HepG2 (cell line): Measurements from ENCODE around the gene SLC1A6. TPM values are rescaled to one million over a fixed set of nuclear protein-coding genes. Genes with fewer than 3 reads are reported as not detected.

Experiments used
- ATAC-seq: fragments of 200-7000 bp; cut with Tn5 transposase; 3 replicates; pipeline ENCODE4 v1.9.1; 2020; ENCODE audit warnings: mild to moderate bottlenecking, moderate library complexity
- BruUV-seq: library from RNA; stranded (reverse); fragments of 400-500 nt; replicated peaks from 2 replicates; lab custom pipeline; 2021; lab: Mats Ljungman, UMichigan
- CTCF ChIA-PET: fragments of 300-600 bp; formaldehyde crosslinking; extraction: SDS; loops from one replicate; lab custom pipeline; 2021; ENCODE audit warnings: low total read pairs, inconsistent platforms, low intra/inter-chr PET ratio; lab: Yijun Ruan, JAX
- POLR2A ChIA-PET: fragments of 350-600 bp; sonication (Branson Sonifier 250); formaldehyde crosslinking; loops from one replicate; lab custom pipeline; 2020; ENCODE audit warnings: antibody characterized with exemption, inconsistent platforms; lab: Yijun Ruan, JAX
- DNase-seq: peaks from one replicate; pipeline ENCODE4 v3.0.0-alpha.2; 2015; ENCODE audit warnings: low spot score
- FAIRE-seq: peaks from 3 replicates; lab custom pipeline; 2011; peaks lifted over from hg19 to GRCh38; lab: Jason Lieb, UNC
- H2AFZ ChIP-seq: one replicate; pipeline ENCODE4 v1.6.1; 2011; ENCODE audit warnings: low read length, inconsistent platforms
- H3K27ac ChIP-seq: fragments of 300-600 bp; 3 replicates; pipeline ENCODE4 v1.8.0; 2011; ENCODE audit warnings: mixed run types, mild to moderate bottlenecking, mixed read lengths, low read length, inconsistent platforms; ENCODE audit not compliant: insufficient read depth; ENCODE audit errors: extremely low read length
- H3K27me3 ChIP-seq, 2 experiments: fragments of 200-600 bp in 1 of 2; 2 replicates in 1 of 2; 3 replicates in 1 of 2; pipeline versions ENCODE4 v1.6.0 to v1.8.0; 2011; ENCODE audit warnings: low read length in 2 of 2, mild to moderate bottlenecking in 2 of 2, moderate library complexity in 2 of 2, inconsistent platforms in 1 of 2; ENCODE audit not compliant: insufficient read depth in 2 of 2, control insufficient read depth in 1 of 2
- H3K36me3 ChIP-seq, 2 experiments: fragments of 200-600 bp in 1 of 2; replicated peaks in 1 of 2; 2 replicates in 1 of 2; 3 replicates in 1 of 2; pipeline versions ENCODE4 v1.5.1 to v1.8.0; 2011; ENCODE audit warnings: low read length in 2 of 2, inconsistent platforms in 1 of 2; ENCODE audit not compliant: insufficient read depth in 2 of 2, control insufficient read depth in 1 of 2
- H3K4me1 ChIP-seq: 2 replicates; pipeline ENCODE4 v1.5.1; 2012; ENCODE audit warnings: low read length, inconsistent platforms; ENCODE audit not compliant: insufficient read depth
- H3K4me2 ChIP-seq: 2 replicates; pipeline ENCODE4 v1.6.0; 2011; ENCODE audit warnings: low read depth, low read length, inconsistent platforms
- H3K4me3 ChIP-seq, 3 experiments: fragments of 200-600 bp in 1 of 3; sonication (generic), shearing (Covaris generic) in 1 of 3; replicated peaks in 1 of 3; 2 replicates each; pipeline ENCODE4 v1.5.1; 2011 to 2016; ENCODE audit warnings: low read length in 3 of 3, inconsistent platforms in 2 of 3, low read depth in 2 of 3, mild to moderate bottlenecking in 2 of 3, control low read depth in 1 of 3, mixed read lengths in 1 of 3; ENCODE audit not compliant: insufficient read depth in 1 of 3
- H3K79me2 ChIP-seq: one replicate; pipeline ENCODE4 v1.6.1; 2011; ENCODE audit warnings: low read length, inconsistent platforms; ENCODE audit not compliant: insufficient read depth
- H3K9ac ChIP-seq: 2 replicates; pipeline ENCODE4 v1.6.0; 2011; ENCODE audit warnings: mild to moderate bottlenecking, low read depth, low read length, inconsistent platforms; ENCODE audit not compliant: insufficient read depth
- H3K9me3 ChIP-seq: 2 replicates; pipeline ENCODE4 v1.5.1; 2012; ENCODE audit warnings: mild to moderate bottlenecking, low read length
- H4K20me1 ChIP-seq: 2 replicates; pipeline ENCODE4 v1.6.0; 2011; ENCODE audit warnings: inconsistent platforms, mild to moderate bottlenecking, low read length, moderate library complexity; ENCODE audit not compliant: insufficient read depth
- AGO2 ChIP-seq: fragments of 200-400 bp; formaldehyde crosslinking; optimal IDR thresholded peaks from 2 replicates; pipeline ENCODE3; 2017; ENCODE audit warnings: mild to moderate bottlenecking, low read depth, low read length, moderate library complexity
- DR1 ChIP-seq: sonication (generic); formaldehyde crosslinking; IDR thresholded peaks from 2 replicates; pipeline ENCODE4 v1.8.0; 2021; ENCODE audit warnings: mild to moderate bottlenecking, missing genetic modification reagents, inconsistent platforms
- KDM3A ChIP-seq: IDR thresholded peaks from 2 replicates; pipeline ENCODE4 v1.6.1; 2018; ENCODE audit warnings: low read depth, missing compliant biosample characterization
- KLF13 ChIP-seq: sonication (generic); formaldehyde crosslinking; IDR thresholded peaks from 2 replicates; pipeline ENCODE4 v1.4.0; 2020; ENCODE audit warnings: mild to moderate bottlenecking, missing genetic modification reagents
- MAFG ChIP-seq: sonication (generic); formaldehyde crosslinking; IDR thresholded peaks from 2 replicates; pipeline ENCODE4 v1.5.1; 2020; ENCODE audit warnings: mild to moderate bottlenecking, missing genetic modification reagents
- REXO4 ChIP-seq: sonication (generic); formaldehyde crosslinking; IDR thresholded peaks from 2 replicates; pipeline ENCODE4 v1.8.0; 2022; ENCODE audit warnings: missing genetic modification reagents, mild to moderate bottlenecking, borderline replicate concordance
- SMARCC2 ChIP-seq: fragments of 450-650 bp; IDR thresholded peaks from 2 replicates; pipeline ENCODE4 v1.6.1; 2017; ENCODE audit warnings: antibody characterized with exemption, mild to moderate bottlenecking
- STAG1 ChIP-seq: sonication (generic); formaldehyde crosslinking; IDR thresholded peaks from 2 replicates; pipeline ENCODE4 v1.4.0; 2020; ENCODE audit warnings: missing genetic modification reagents
- TARDBP ChIP-seq: sonication (generic); formaldehyde crosslinking; IDR thresholded peaks from 2 replicates; pipeline ENCODE4 v1.8.0; 2022; ENCODE audit warnings: mild to moderate bottlenecking, missing genetic modification reagents
- TBX3 ChIP-seq: fragments of 450-650 bp; IDR thresholded peaks from 2 replicates; pipeline ENCODE4 v1.6.1; 2017; ENCODE audit warnings: antibody characterized with exemption, mild to moderate bottlenecking, inconsistent platforms, borderline replicate concordance
- U2AF1 ChIP-seq: fragments of 200-400 bp; formaldehyde crosslinking; optimal IDR thresholded peaks from 2 replicates; pipeline ENCODE3; 2017; ENCODE audit warnings: mild to moderate bottlenecking, low read depth, low read length
- ZBTB40 ChIP-seq, 2 experiments: fragments of 450-650 bp in 1 of 2; sonication (generic) in 1 of 2; formaldehyde crosslinking in 1 of 2; IDR thresholded peaks; 2 replicates each; pipeline versions ENCODE4 v1.6.1 to v1.8.0; 2016 to 2022; ENCODE audit warnings: antibody characterized with exemption in 1 of 2, mild to moderate bottlenecking in 1 of 2, missing genetic modification reagents in 1 of 2
- ZNF12 ChIP-seq: sonication (generic); formaldehyde crosslinking; IDR thresholded peaks from 2 replicates; pipeline ENCODE4 v1.5.0; 2020; ENCODE audit warnings: missing genetic modification reagents
- ZNF180 ChIP-seq: sonication (generic); formaldehyde crosslinking; IDR thresholded peaks from 2 replicates; pipeline ENCODE4 v1.4.0; 2020; ENCODE audit warnings: low read depth, missing genetic modification reagents, borderline replicate concordance
- ZNF280B ChIP-seq: sonication (generic); formaldehyde crosslinking; IDR thresholded peaks from 2 replicates; pipeline ENCODE4 v1.5.0; 2020; ENCODE audit warnings: missing genetic modification reagents, mild to moderate bottlenecking, borderline replicate concordance
- WGBS: methylation state at CpG from one replicate; pipeline ENCODE4 v1.1.6; 2017; ENCODE audit warnings: low lambda C conversion rate; 5-methylcytosine and 5-hydroxymethylcytosine counted together
- in situ Hi-C: cut with HindIII; loops from 2 replicates; pipeline ENCODE4 v1.10.0; 2017; ENCODE audit warnings: low pct_unique_long_range_greater_than_20kb; ENCODE audit not compliant: extremely low pct_ligation_motif_present
- intact Hi-C: fragments of 100-400 bp; cut with micrococcal nuclease; formaldehyde crosslinking; loops from one replicate; pipeline ENCODE4 v1.10.0; 2022; ENCODE audit not compliant: unreplicated experiment
- polyA plus RNA-seq, 8 experiments: library from polyadenylated mRNA; depleted of rRNA in 3 of 8; stranded (reverse) in 7 of 8; unstranded in 1 of 8; fragments of >200 nt; fragmentation: Illumina TruSeq in 4 of 8; extraction: Trizol in 4 of 8; gene quantifications; 2 replicates each; pipeline versions ENCODE4 v1.2.1 to v1.2.3, GENCODE V29; 2011 to 2016; ENCODE audit warnings: low read depth in 4 of 8, missing spikeins in 1 of 8, mixed read lengths in 1 of 8; ENCODE audit not compliant: insufficient read depth in 1 of 8
- total RNA-seq, 5 experiments: library from RNA; depleted of rRNA; stranded (reverse); fragments of >200 nt; fragmentation: Illumina TruSeq; extraction: Trizol; gene quantifications; 2 replicates each; pipeline ENCODE4 v1.2.3, GENCODE V29; 2016; ENCODE audit warnings: low read depth in 1 of 5

The SLC1A6 gene
- total and polyA plus RNA-seq, 2 of the 13 experiments (the other 11 are each of a cell fraction or from before 2014, with no cell fraction given) = not detected

GRCh38 chr19:15025217-15025616 lies 45.6 kb upstream of the SLC1A6 start (continued):
- TF ChIP-seq STAG1 (peak; percentile 18; the same call in 1 of the 2 replicates), KDM3A (CRISPR knock-in tag) (no peak), KLF13 (CRISPR knock-in tag) (no peak), REXO4 (no peak), MAFG (CRISPR knock-in tag) (no peak), DR1 (no peak)

- 16% methylated on average over 6 of the region's 31 CpGs for WGBS
- in situ Hi-C loops = no loop called here
- intact Hi-C loops = no loop called here
- Histone ChIP-seq H3K9me3 (no peaks in the 10 kb centered on the region), H3K79me2 (no peaks in the 10 kb centered on the region), H3K36me3 (no peaks in the 10 kb centered on the region), H3K27ac (no peak overlapping the region), H3K4me3 (no peak overlapping the region), H3K4me2 (no peak overlapping the region), H3K9ac (no peak overlapping the region), H3K27me3 (peaks cover 2 to 13% of the 10 kb centered on the region in 2 experiments; a peak in 2 of 5 replicates), H3K4me1 (no peaks in the 10 kb centered on the region), H4K20me1 (no peaks in the 10 kb centered on the region), H2AFZ (no peak overlapping the region)
- ATAC-seq (no peak), DNase-seq (no peak), FAIRE-seq (no peak)
- POLR2A ChIA-PET = no interaction called here
- BruUV-seq = no TSS peak
- CTCF ChIA-PET = no interaction called here
- no peak for TF ChIP-seq TBX3
- no peak for TF ChIP-seq ZNF12 (CRISPR knock-in tag)
- TF ChIP-seq TARDBP (CRISPR knock-in tag) = no peak
- no peak for TF ChIP-seq AGO2
- no peak for TF ChIP-seq U2AF1
- TF ChIP-seq SMARCC2 = no peak
- TF ChIP-seq ZNF280B (CRISPR knock-in tag) = no peak
- no peak for TF ChIP-seq ZBTB40 (IDR thresholded peaks at IDR 0.05)
- TF ChIP-seq ZBTB40 (CRISPR knock-in tag; IDR thresholded peaks at IDR 0.05) = no peak
- TF ChIP-seq ZNF180 (CRISPR knock-in tag) = no peak
Observed at GRCh38 chr19:15022752-15023151, 43.1 kb upstream of the SLC1A6 start.
